Kidney glomerular epithelial cell (primary cell): ENCODE data around the gene CD81.

Source experiments
- DNase-seq: peaks from one replicate; lab custom pipeline; 2025; lab: John Stamatoyannopoulos, UW

The CD81 gene

DNA sequence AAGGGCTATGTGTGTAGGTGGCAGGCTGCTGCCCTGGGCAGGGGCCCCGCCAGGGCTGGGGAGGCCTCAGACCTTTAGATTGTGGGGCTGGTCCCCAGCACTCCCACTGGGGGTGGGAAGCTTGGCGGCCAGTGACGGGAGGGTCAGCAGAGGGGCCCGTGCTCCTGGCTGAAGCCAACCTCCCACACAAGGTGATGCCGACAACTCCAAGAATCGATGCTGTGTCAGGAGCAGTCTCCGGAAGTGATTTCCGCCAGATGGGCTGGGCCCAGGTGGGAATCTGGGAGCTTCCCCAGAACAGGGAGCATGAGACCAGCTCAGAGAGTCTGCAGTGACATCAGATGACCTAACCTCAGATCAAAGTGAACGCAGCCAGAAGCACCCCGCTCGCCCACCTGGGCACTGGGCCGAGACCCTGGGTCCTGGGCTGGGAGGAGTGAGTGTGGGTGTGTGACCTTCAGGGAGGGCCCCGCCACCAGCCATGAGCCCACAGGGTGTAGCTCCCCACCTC is 59.5 kb downstream of the CD81 start:
- no peak for DNase-seq

DNA sequence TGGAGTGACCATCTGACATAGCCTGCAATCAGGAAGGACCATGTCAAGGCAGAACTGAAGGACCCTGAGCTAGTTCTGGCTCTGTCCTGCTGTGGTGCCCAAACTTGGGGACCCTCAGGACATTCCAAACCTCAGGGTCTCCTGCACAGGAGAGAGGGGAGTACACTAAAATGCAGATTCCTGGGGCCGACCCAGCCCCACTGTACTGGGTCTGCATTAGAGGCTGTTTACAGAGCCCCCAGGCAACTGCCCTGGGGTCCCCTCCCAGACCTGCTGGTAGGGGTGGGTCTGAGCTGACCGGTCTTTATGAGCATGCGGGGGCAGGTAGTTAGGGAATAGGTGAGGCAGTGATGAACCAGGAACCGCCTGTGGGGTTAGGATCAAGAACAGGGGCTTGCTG is 60.4 kb downstream of the CD81 start:
- DNase-seq = no peak

DNA sequence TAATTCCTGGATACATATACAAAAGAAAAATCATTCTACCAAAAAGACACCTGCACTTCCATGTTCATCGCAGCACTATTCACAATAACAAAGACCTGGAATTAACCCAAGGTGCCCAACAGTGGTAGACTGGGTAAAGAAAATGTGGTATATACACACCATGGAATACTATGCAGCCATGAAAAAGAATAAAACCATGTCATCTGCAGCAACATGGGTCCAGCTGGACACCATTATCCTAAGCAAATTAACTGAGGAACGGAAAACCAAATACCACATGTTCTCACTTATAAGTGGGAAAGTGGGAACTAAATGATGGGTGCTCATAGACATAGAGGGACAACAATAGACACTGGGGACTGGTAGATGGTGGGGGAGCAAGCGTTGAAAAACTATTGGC is 62.7 kb downstream of the CD81 start:
- no peak for DNase-seq

DNA sequence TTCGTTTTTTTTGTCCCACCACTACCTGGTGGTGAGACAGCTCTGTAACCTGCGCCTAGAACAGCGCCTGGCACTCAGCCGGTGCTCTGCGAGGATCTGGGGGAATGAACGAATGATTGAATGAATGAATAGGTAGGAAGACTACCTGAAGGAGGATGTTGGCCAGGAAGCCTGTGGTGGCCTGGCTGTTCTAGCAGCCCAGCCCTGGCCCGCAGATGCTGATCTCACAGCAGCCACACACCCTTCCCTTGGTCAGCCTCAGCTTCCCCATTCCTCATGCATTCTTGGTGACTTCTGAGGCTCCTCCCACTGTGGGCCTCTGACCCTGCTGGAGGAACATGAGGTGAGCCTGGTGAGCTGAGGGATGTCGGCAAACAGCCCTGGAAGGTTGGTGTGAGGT is 63.5 kb downstream of the CD81 start:
- no peak for DNase-seq

DNA sequence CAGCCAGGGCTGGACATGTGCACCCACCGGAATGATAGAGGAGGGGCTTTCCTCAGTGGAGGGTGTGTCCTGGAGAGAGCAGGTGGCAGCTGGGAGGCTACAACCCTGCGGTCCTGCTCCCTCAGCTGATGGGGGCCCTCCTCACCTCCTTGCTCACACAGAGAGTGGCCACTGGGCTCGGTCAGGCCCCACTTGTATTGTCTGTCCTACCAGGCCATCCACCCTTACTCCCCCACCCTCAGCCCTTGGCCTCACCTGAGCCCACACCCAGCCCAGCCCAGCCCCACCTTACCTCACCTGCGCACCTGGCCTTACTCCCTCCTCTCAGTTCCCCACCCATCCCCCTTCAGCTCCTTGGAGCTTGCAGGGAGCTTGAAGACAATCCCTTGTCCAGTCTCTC is 64.1 kb downstream of the CD81 start:
- no peak for DNase-seq

DNA sequence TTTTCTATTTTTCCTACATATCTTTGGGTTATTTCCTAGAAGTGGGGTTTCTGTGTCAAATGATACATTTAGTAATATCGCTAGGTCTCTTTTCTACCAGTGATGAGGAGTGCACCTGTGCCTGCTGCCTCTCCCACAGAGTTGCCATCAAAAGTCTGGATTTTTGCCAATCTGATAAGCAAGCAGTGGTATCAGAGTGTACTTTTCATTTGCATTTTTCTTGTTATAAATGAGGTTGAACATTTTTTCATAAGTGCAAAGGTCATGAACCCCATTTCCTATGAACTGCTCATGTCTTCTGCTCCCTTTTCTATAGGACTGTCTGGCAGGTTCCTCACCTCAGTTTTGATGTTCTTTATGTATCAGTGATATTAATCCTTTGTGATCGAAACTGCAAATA is 65.5 kb downstream of the CD81 start:
- DNase-seq = no peak

DNA sequence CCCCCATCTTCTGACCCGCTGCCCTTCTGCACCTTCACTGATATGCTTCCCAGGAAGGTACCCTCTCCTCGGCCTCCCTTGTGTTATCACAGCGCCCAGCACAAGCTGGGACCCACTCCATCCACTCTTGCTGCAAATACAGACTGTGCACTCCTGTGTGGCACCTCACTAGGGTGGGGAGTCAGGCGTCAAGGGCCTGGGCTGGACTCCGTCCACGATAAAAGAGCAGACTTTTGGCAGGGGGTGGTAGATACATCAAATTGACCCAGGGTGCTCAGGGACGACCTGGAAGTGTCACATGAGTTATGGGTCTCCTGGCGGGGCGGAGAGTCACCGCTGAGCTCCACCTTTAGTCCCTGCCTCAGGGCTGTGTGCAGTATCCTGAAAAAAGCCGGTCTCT is 66.3 kb downstream of the CD81 start:
- no peak for DNase-seq

DNA sequence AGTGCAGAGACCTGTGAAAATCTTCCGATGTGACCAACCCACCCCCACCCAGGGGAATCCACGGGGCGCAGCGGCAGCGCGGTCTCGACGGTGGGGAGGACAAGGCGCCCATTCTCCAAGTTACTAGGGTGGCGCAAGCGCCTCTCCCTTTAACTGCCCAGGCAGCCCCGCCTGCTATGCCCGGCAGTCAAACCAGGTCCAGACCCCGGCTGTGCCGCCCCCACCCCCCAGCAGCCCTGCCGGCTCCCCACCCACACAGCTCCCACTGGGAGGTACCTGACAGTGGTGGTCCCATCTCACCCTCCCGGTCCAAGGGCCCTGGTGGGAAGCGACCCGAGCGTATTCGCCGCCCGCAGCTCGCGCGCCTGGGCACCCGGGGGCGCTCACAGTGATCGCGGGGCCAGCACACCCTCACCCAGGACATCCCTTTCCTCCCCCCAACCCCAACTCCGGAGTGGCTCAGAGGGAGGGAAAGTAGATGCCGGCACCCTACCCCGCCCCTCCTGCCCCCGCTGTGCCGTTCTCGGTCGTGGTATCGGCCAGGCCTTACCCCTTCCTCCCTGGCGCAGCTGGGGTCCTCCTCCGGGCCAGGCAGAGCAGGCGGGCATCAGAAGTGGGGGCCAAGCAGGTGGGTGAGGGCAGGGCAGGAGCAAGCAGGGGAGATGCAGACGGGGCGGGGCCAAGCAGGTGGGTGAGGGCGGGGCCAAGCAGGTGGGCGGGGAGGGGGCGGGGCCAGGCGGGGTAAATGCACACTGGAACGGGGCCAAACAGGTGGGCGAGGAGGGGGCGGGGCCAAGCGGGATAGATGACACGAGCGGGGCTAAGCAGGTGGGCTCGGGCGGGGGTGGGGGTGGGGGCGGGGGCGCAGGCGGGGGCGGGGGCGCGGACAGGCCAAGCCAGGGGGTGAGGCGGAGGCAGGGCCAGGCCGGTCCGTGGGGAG is 67.0 kb downstream of the CD81 start, which contains the start of gene TRPM5:
TRPM5 (minus strand) TSS at position 634 of the 940 bp plus-strand sequence. CDS start 21,478 bp downstream, outside the sequence.
- no peak for DNase-seq

DNA sequence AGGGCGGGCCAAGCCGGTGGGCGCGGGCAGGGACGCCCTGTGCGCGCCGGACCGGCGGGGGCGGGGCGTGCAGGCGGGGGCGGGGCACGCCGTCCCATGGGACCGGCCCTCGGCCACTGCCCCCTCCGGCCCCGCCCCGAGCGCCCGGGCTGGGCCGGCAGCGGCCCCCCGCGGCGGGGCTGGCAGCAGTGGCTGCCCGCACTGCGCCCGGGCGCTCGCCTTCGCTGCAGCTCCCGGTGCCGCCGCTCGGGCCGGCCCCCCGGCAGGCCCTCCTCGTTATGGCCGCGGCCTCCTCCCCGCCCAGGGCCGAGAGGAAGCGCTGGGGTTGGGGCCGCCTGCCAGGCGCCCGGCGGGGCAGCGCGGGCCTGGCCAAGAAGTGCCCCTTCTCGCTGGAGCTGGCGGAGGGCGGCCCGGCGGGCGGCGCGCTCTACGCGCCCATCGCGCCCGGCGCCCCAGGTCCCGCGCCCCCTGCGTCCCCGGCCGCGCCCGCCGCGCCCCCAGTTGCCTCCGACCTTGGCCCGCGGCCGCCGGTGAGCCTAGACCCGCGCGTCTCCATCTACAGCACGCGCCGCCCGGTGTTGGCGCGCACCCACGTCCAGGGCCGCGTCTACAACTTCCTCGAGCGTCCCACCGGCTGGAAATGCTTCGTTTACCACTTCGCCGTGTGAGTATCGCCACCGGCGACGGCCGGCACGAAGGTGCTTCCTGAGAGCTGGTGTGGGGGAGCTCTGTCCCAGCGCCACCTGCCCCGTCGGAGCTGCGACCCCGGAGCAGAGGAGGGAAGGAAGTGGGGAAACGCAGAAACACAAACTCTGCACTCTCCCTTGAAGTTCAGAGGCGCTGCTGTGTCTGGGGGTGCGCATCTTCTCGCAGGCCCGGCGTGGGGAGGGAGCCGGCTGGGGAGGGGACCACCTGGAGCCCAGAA is 68.0 kb downstream of the CD81 start, which contains the start of gene KCNQ1:
KCNQ1 (plus strand) TSS at position 188 of the 925 bp plus-strand sequence; CDS start at position 279, 91 bp downstream.
- no peak for DNase-seq

DNA sequence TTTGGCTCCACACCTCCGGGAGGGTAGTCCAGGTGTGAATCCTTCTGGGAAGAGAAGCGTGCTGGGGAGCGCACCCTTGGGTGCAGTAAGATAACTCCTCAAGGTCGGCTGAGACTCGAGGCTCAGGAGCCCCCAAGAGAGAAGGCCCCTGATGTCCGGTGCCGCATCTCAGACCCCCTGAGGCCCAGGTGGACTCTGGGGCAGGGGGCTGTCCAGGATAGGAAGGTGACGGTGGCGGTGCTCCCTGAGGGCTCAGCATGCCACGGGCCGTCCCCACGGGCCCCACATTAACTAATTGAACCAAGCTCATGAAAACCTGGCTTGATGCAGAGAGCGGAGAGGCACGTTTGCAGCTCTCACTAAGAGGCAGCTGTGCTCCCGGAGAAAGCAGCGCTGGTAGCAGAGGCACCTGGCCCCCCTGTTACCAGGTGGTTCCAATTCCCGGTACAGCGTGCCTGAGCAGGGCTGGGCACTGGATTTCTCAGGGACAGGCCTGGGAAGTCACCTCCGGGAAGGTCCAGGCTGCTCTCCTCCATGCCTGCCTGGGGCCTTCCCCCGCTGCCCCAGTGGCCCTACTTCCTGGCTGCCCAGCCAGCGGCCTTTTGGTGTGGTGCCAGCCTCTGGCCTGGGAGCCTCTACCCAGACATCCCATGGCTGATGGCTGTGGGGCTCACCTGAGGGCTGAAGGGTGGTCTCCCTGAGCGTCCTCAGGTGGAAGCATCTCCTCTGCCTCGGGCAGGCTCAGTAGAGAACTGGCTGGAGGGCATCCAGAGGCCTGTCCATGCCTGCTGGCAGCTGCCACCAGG is 68.8 kb downstream of the CD81 start:
- no peak for DNase-seq

DNA sequence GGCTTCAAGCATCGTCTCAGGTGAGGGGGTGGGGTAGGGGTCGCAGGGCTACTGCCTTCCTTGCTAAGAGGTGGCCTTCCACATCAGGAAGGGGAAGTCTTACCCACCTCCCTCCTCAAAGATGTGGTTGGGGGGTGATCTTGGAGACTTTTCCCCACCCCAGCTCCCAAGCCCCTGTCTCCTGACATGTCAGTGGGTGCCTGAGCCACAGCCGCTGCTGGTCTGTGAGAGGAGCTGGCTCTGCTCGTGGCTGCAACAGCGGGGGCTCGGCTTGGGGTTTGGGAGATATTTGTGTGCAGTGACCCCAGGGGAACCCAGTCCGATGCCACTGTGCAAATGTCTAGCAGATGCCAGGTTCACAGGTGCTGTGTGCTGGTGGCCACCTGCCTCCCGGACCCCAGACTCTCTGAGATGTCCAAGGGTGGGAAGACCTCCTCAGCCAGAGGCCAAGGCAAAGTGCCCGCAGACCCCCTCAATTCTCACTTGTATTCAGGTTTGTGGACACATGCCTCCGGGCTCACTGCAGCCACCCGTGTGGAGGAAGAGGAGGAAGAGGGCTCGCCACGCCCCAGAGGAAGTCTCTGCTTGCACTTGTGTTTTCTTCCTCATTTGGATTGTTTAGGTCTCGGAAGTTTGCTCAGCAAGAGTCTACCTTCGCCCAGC is 69.6 kb downstream of the CD81 start:
- no peak for DNase-seq
